MCF 10A (cell line): Measurements from ENCODE around the gene MPP1. TPM values are rescaled to one million over a fixed set of nuclear protein-coding genes. Genes with fewer than 3 reads are reported as not detected.

ENCODE experiments used
- BruUV-seq: library from RNA; stranded (reverse); fragments of 400-500 nt; replicated peaks from 2 replicates; lab custom pipeline; 2021; lab: Mats Ljungman, UMichigan
- CTCF ChIA-PET: fragments of 300-600 bp; sonication (Branson Sonifier 250); formaldehyde crosslinking; extraction: SDS; loops from one replicate; lab custom pipeline; 2021; ENCODE audit warnings: antibody characterized with exemption, inconsistent platforms; lab: Yijun Ruan, JAX
- POLR2A ChIA-PET: fragments of 300-600, 350-650 bp; sonication (Branson Sonifier 250); formaldehyde crosslinking; extraction: SDS; loops from one replicate; lab custom pipeline; 2020; ENCODE audit warnings: antibody characterized with exemption, inconsistent platforms; lab: Yijun Ruan, JAX
- DNase-seq: peaks from one replicate; pipeline ENCODE4 v3.0.0-alpha.2; 2018; ENCODE audit not compliant: unreplicated experiment
- H3K27ac Mint-ChIP-seq: one replicate; pipeline ENCODE4 v1.8.0; 2022; ENCODE audit warnings: mild to moderate bottlenecking, low read depth, mixed read lengths; ENCODE audit not compliant: unreplicated experiment
- H3K27me3 Mint-ChIP-seq: one replicate; pipeline ENCODE4 v1.8.0; 2022; ENCODE audit warnings: mixed read lengths; ENCODE audit not compliant: insufficient read depth, unreplicated experiment
- H3K36me3 Mint-ChIP-seq: one replicate; pipeline ENCODE4 v1.8.0; 2022; ENCODE audit warnings: mild to moderate bottlenecking, moderate library complexity, mixed read lengths; ENCODE audit not compliant: insufficient read depth, unreplicated experiment
- H3K4me1 Mint-ChIP-seq: one replicate; pipeline ENCODE4 v1.8.0; 2022; ENCODE audit warnings: mixed read lengths; ENCODE audit not compliant: insufficient read depth, unreplicated experiment
- H3K4me3 Mint-ChIP-seq: one replicate; pipeline ENCODE4 v1.8.0; 2022; ENCODE audit warnings: mild to moderate bottlenecking, moderate library complexity, mixed read lengths; ENCODE audit not compliant: unreplicated experiment
- H3K9me3 Mint-ChIP-seq: one replicate; pipeline ENCODE4 v1.8.0; 2022; ENCODE audit warnings: mixed read lengths; ENCODE audit not compliant: unreplicated experiment
- intact Hi-C: fragments of 100-400 bp; cut with micrococcal nuclease; formaldehyde crosslinking; loops from 2 replicates; pipeline ENCODE4 v1.14.1; 2022
- total RNA-seq: library from RNA; stranded (reverse); gene quantifications from 2 replicates; pipeline ENCODE4 v1.2.3, GENCODE V29; 2022
- TF ChIP-seq, protein P1 (sequence below): fragments of 200-600 bp; IDR thresholded peaks from one replicate; pipeline ENCODE4 v1.8.0; 2022; ENCODE audit warnings: antibody characterized with exemption, mild to moderate bottlenecking; ENCODE audit not compliant: unreplicated experiment

Gene MPP1
- total RNA-seq, 1 experiment from 2014 or later: 11.8 TPM

DNA sequence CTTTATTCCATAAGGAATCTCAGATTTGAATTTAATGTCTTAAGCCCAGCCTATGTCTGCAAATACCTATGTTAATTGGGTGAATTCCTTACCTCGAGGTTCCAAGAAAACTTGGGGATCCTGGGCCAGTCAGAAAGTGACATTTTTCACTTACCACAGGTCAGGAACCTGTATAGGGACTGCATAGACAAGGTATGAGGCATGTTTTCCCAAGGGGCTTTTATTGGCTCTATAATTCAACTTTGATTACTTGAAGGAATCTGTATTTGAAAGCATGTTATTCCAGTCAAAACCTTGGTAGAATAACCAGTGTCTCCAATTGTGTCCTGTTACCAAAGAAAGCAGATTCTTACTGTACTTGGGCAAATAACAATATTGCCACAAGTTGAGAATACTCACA lies 8.5 kb upstream of the MPP1 start:
- H3K36me3 Mint-ChIP-seq: no peaks in the 10 kb centered on the region
- DNase-seq: no peak
- ChIA-PET POLR2A (no interaction called here), CTCF (no interaction called here)
- peaks cover 40% of the 10 kb centered on the region for H3K27me3 Mint-ChIP-seq
- no peak overlapping the region for H3K27ac Mint-ChIP-seq
- H3K4me1 Mint-ChIP-seq: no peaks in the 10 kb centered on the region
- TF ChIP-seq, protein P1, sequence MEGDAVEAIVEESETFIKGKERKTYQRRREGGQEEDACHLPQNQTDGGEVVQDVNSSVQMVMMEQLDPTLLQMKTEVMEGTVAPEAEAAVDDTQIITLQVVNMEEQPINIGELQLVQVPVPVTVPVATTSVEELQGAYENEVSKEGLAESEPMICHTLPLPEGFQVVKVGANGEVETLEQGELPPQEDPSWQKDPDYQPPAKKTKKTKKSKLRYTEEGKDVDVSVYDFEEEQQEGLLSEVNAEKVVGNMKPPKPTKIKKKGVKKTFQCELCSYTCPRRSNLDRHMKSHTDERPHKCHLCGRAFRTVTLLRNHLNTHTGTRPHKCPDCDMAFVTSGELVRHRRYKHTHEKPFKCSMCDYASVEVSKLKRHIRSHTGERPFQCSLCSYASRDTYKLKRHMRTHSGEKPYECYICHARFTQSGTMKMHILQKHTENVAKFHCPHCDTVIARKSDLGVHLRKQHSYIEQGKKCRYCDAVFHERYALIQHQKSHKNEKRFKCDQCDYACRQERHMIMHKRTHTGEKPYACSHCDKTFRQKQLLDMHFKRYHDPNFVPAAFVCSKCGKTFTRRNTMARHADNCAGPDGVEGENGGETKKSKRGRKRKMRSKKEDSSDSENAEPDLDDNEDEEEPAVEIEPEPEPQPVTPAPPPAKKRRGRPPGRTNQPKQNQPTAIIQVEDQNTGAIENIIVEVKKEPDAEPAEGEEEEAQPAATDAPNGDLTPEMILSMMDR: no peak
- H3K9me3 Mint-ChIP-seq: no peaks in the 10 kb centered on the region
- no TSS peak for BruUV-seq
- H3K4me3 Mint-ChIP-seq: no peak overlapping the region
- intact Hi-C loops: no loop called here

DNA sequence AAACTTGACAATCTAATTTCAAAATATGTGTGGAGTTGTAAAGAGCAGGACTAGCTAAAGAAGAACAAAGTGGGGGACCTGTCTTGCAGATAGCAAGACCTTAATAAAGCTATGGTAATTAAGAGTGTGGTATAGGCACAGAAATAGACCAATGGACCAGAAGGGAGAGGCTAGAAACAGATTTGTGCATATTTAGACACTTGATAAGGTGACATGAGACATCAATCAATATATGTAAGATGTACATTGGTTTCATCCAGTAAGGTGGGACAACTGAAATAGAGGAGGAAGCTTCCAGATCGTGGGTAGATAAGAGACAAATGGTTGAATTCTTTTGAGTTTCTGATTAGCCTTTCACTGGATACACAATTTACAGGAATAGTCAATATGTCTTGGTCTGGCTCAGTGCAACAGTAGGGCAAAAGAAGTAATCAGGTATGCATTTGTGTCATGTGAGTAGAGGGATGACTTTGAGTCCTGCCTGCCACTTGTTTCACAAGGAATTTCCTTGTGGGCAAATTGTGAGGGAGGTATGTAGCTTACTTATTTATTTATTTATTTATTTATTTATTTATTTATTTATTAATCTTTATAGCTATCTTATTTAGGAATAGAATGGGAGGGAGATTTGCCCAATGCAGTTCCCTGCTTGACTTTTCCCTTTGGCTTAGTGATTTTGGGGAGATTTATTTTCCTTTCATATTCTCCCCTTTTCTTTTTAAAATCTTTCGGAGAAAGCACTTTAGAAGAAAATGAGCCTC lies 7.2 kb upstream of the MPP1 start:
- Mint-ChIP-seq H3K27me3 (peaks cover 39% of the 10 kb centered on the region), H3K27ac (no peak overlapping the region)

DNA sequence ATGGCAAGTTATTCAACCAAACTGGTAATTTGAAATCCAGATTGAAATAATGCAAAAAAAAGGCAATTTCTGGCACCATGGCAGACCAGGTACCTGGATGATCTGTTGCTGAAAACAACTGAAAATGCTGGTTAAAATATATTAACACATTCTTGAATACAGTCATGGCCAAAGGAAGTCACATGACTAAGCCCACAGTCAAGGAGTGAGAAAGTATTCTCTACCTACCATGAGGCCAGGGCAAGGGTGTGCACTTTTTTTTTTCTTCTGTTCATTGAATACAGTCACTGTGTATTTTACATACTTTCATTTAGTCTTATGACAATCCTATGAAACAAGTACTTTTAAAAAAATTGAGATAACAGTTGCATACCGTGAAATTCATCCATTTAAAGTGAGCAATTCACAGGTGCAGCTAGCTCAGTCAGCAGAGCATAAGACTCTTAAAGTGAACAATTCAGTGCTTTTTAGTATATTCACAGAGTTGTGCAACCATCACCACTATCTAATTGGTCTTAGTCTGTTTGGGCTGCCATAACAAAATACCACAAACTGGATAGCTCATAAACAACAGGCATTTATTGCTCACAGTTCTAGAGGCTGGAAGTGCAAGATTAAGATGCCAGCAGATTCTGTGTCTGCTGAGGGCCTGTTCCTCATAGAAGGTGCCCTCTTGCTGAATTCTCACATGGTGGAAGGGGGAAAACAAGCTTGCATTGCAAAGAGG lies 4.8 kb upstream of the MPP1 start:
- Mint-ChIP-seq H3K36me3 (no peaks in the 10 kb centered on the region), H3K4me3 (no peak overlapping the region), H3K27me3 (peaks cover 20% of the 10 kb centered on the region), H3K9me3 (peaks cover 10% of the 10 kb centered on the region), H3K27ac (no peak overlapping the region), H3K4me1 (no peaks in the 10 kb centered on the region)
- intact Hi-C loops: no loop called here
- BruUV-seq: no TSS peak
- ChIA-PET CTCF (no interaction called here), POLR2A (no interaction called here)
- TF ChIP-seq, protein P1: no peak
- DNase-seq: no peak

More for the DNA sequence above, 7.2 kb upstream of the MPP1 start:
- intact Hi-C loops: no loop called here
- H3K4me1 Mint-ChIP-seq: no peaks in the 10 kb centered on the region
- H3K36me3 Mint-ChIP-seq: no peaks in the 10 kb centered on the region
- TF ChIP-seq, protein P1: no peak
- no TSS peak for BruUV-seq
- POLR2A ChIA-PET: interaction anchor here (0.9 to 2.1 kb wide), 6 partner anchors 8 to 21 kb away, joined by 3 to 7 read pairs (median 4); no protein-coding TSS in a partner anchor
- no peak overlapping the region for H3K4me3 Mint-ChIP-seq
- DNase-seq: no peak
- peaks cover 4% of the 10 kb centered on the region for H3K9me3 Mint-ChIP-seq
- CTCF ChIA-PET: interaction anchor here (0.8 kb wide), 2 partner anchors 64 to 216 kb away, joined by 4 read pairs; no protein-coding TSS in a partner anchor
